ENCODE data around the gene EEF1E1. TPM values are rescaled to one million over a fixed set of nuclear protein-coding genes. Genes with fewer than 3 reads are reported as not detected.

Gene EEF1E1
- total and polyA plus RNA-seq, 5 donors, result 12.9 to 26.3 (median 13.9) TPM

- no peak overlapping the region for H3K4me3 ChIP-seq (ENCODE audit: low read length)
- intact Hi-C loops (cut with DNase I), result no loop called here
- no peaks in the 10 kb centered on the region for H3K4me1 ChIP-seq (ENCODE audit: control insufficient read depth, insufficient read depth, low read length)
- ATAC-seq (no peak), DNase-seq (no peak)
- WGBS, result 88% methylated on average over 4 of the region's 4 CpGs
- H3K27me3 ChIP-seq (ENCODE audit: control insufficient read depth, insufficient read depth), result no peaks in the 10 kb centered on the region
- no peaks in the 10 kb centered on the region for H3K9me3 ChIP-seq (ENCODE audit: control insufficient read depth, low read length)
- no peak overlapping the region for H3K27ac ChIP-seq (ENCODE audit: low read length)
Measured at GRCh38 chr6:8075185-8075584, 27.2 kb downstream of the EEF1E1 start.

DNA sequence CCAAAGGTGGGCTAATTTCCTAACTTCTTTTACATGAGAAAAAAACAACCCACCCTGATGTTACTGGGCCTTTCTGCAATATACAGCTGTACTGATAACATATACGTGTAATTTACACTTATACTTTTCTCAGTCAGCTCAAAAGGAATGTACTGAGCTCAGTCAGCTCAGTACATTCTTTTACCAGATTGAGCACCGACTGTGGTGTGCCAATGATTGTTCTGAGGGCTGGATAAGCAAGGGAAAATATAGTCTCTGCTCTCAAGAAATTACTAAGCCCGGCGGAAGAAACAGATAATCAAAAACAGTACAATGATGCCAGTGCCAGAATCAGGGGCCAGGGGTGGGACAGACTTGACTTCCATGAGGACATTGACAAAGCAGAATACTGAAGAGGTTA, 28.1 kb downstream of the EEF1E1 start:
- no peaks in the 10 kb centered on the region for H3K9me3 ChIP-seq (ENCODE audit: control insufficient read depth, low read length)
- intact Hi-C loops (cut with DNase I), result no loop called here
- DNase-seq (peak in 1 of 3 donors; percentile 29), ATAC-seq (peak; percentile 63 to 78)
- no peaks in the 10 kb centered on the region for H3K4me1 ChIP-seq (ENCODE audit: control insufficient read depth, insufficient read depth, low read length)
- no peak overlapping the region for H3K27ac ChIP-seq (ENCODE audit: low read length)
- WGBS, result 28% methylated on average over 4 of the region's 4 CpGs
- H3K4me3 ChIP-seq (ENCODE audit: low read length), result no peak overlapping the region
- H3K27me3 ChIP-seq (ENCODE audit: control insufficient read depth, insufficient read depth), result no peaks in the 10 kb centered on the region

DNA sequence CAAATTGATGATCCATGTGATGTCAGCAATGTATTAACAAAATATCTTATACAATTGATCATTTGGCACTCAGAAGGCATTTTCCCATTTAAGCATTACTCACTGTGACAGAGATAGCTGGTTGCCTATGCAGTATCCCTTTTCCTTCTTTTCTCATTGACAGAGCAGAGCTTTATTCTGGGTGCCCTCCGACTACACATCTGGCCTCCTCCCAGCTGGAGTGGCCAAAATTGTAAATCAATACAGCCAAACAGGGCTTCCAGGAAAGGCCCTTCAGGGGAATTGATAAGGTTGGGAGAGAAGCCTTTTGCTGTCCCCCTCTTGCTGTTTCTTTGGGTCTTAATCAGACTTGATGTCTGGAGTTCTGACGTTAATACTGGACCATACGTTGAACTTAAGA, 28.6 kb downstream of the EEF1E1 start:
- Histone ChIP-seq H3K9me3 (ENCODE audit: control insufficient read depth, low read length) (no peaks in the 10 kb centered on the region), H3K27ac (ENCODE audit: low read length) (no peak overlapping the region), H3K4me3 (ENCODE audit: low read length) (no peak overlapping the region), H3K27me3 (ENCODE audit: control insufficient read depth, insufficient read depth) (no peaks in the 10 kb centered on the region), H3K4me1 (ENCODE audit: control insufficient read depth, insufficient read depth, low read length) (no peaks in the 10 kb centered on the region)
- intact Hi-C loops (cut with DNase I), result no loop called here
- no peak for DNase-seq
- no peak for ATAC-seq
- 37% methylated on average over 3 of the region's 3 CpGs for WGBS

DNA sequence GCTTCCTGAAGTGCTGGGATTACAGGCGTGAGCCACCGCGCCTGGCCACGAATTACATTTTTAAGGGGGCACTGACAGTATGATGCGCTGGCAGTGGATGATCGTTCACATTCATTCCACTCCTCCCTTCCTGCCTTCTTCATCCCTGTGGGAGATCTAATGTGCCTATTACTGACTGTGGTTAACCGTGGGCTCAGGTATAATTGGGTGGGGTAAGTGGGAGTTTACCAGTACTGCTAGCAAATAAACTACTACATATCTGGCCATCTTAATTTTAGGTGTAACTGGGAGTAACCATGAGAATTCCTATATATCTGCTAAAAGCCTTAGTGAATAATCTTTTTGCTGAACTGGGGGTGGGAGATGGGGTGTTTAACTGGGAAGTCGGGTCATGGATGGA, 31.6 kb downstream of the EEF1E1 start:
- intact Hi-C loops (cut with DNase I), result no loop called here
- H3K4me3 ChIP-seq (ENCODE audit: low read length), result no peak overlapping the region
- DNase-seq (no peak), ATAC-seq (no peak)
- H3K9me3 ChIP-seq (ENCODE audit: control insufficient read depth, low read length), result no peaks in the 10 kb centered on the region
- H3K4me1 ChIP-seq (ENCODE audit: control insufficient read depth, insufficient read depth, low read length), result no peaks in the 10 kb centered on the region
- H3K27ac ChIP-seq (ENCODE audit: low read length), result no peak overlapping the region
- WGBS, result 91% methylated on average over 8 of the region's 8 CpGs
- no peaks in the 10 kb centered on the region for H3K27me3 ChIP-seq (ENCODE audit: control insufficient read depth, insufficient read depth)

- 72% methylated on average over 3 of the region's 3 CpGs for WGBS
- Histone ChIP-seq H3K27me3 (ENCODE audit: control insufficient read depth, insufficient read depth) (no peaks in the 10 kb centered on the region), H3K27ac (ENCODE audit: low read length) (no peak overlapping the region), H3K4me3 (ENCODE audit: low read length) (no peak overlapping the region), H3K9me3 (ENCODE audit: control insufficient read depth, low read length) (no peaks in the 10 kb centered on the region), H3K4me1 (ENCODE audit: control insufficient read depth, insufficient read depth, low read length) (peaks cover 2% of the 10 kb centered on the region)
- DNase-seq (no peak), ATAC-seq (no peak)
- intact Hi-C loops (cut with DNase I), result loop anchor here in 1 of 4 donors (10.0 kb wide), 1 partner anchor 345 kb away; the partner anchor contains the start of gene BMP6
Measured at GRCh38 chr6:8069631-8070284, 32.6 kb downstream of the EEF1E1 start.

- intact Hi-C loops (cut with DNase I), result loop anchor here in 1 of 4 donors (10.0 kb wide), 1 partner anchor 344 kb away; the partner anchor contains the start of gene BMP6
- no peaks in the 10 kb centered on the region for H3K27me3 ChIP-seq (ENCODE audit: control insufficient read depth, insufficient read depth)
- WGBS, result 73% methylated on average over 4 of the region's 4 CpGs
- ATAC-seq (no peak), DNase-seq (no peak)
- no peak overlapping the region for H3K4me3 ChIP-seq (ENCODE audit: low read length)
- H3K27ac ChIP-seq (ENCODE audit: low read length), result no peak overlapping the region
- H3K9me3 ChIP-seq (ENCODE audit: control insufficient read depth, low read length), result no peaks in the 10 kb centered on the region
- peaks cover 3% of the 10 kb centered on the region for H3K4me1 ChIP-seq (ENCODE audit: control insufficient read depth, insufficient read depth, low read length)
Measured at GRCh38 chr6:8069151-8069550, 33.2 kb downstream of the EEF1E1 start.

- Histone ChIP-seq H3K9me3 (ENCODE audit: control insufficient read depth, low read length) (no peaks in the 10 kb centered on the region), H3K4me1 (ENCODE audit: control insufficient read depth, insufficient read depth, low read length) (peaks cover 3% of the 10 kb centered on the region), H3K27me3 (ENCODE audit: control insufficient read depth, insufficient read depth) (no peaks in the 10 kb centered on the region), H3K4me3 (ENCODE audit: low read length) (no peak overlapping the region), H3K27ac (ENCODE audit: low read length) (no peak overlapping the region)
- intact Hi-C loops (cut with DNase I), result loop anchor here in 1 of 4 donors (10.0 kb wide), 1 partner anchor 341 kb away; the partner anchor contains the start of gene BMP6
- 93% methylated on average over 4 of the region's 4 CpGs for WGBS
- no peak for ATAC-seq
- DNase-seq, result no peak
Measured at GRCh38 chr6:8066108-8066507, 36.2 kb downstream of the EEF1E1 start.

DNA sequence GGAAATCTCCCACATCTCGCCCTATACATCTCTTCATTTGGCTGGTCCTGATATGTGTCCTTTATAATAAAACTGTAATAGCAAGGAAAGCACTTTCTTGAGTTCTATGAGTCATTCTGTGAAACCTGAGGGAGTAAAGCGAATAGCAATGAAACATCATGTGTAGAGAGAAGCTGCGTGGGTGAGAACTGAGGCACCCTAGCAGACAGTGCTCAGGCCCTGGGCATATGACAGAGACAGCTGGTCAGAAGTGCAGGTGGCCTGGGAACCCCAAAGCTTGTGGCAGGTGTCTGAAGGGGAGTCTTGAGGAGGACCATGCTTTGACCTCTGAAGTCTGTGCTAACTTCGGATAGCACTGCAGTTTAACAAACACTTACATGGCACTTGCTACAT, 36.8 kb downstream of the EEF1E1 start:
- no peaks in the 10 kb centered on the region for H3K9me3 ChIP-seq (ENCODE audit: control insufficient read depth, low read length)
- intact Hi-C loops (cut with DNase I), result loop anchor here in 1 of 4 donors (10.0 kb wide), 1 partner anchor 341 kb away; the partner anchor contains the start of gene BMP6
- no peak for DNase-seq
- H3K27ac ChIP-seq (ENCODE audit: low read length), result no peak overlapping the region
- no peak for ATAC-seq
- H3K4me3 ChIP-seq (ENCODE audit: low read length), result no peak overlapping the region
- no peaks in the 10 kb centered on the region for H3K27me3 ChIP-seq (ENCODE audit: control insufficient read depth, insufficient read depth)
- H3K4me1 ChIP-seq (ENCODE audit: control insufficient read depth, insufficient read depth, low read length), result peaks cover 3% of the 10 kb centered on the region
- 93% methylated on average over 4 of the region's 4 CpGs for WGBS

- ATAC-seq (no peak), DNase-seq (peak in 1 of 3 donors; percentile 37)
- H3K9me3 ChIP-seq (ENCODE audit: control insufficient read depth, low read length), result no peaks in the 10 kb centered on the region
- intact Hi-C loops (cut with DNase I), result loop anchor here in 2 of 4 donors (5.0 to 10.0 kb wide), 2 partner anchors 340 to 343 kb away; partner anchors contain the start of gene BMP6 (in 1 of the 2)
- WGBS, result 86% methylated on average over 7 of the region's 7 CpGs
- H3K4me3 ChIP-seq (ENCODE audit: low read length), result peak overlapping the region; percentile 67
- H3K27ac ChIP-seq (ENCODE audit: low read length), result peak overlapping the region; percentile 48
- peaks cover 3% of the 10 kb centered on the region for H3K4me1 ChIP-seq (ENCODE audit: control insufficient read depth, insufficient read depth, low read length)
- H3K27me3 ChIP-seq (ENCODE audit: control insufficient read depth, insufficient read depth), result no peaks in the 10 kb centered on the region
Measured at GRCh38 chr6:8064638-8065518, 37.5 kb downstream of the EEF1E1 start.

GRCh38 chr6:8063761-8064637, 38.3 kb downstream of the EEF1E1 start, which contains the start of gene BLOC1S5:
BLOC1S5 (minus strand) TSS chr6:8064389; CDS start chr6:8064376, 13 bp downstream.
- peaks cover 3% of the 10 kb centered on the region for H3K4me1 ChIP-seq (ENCODE audit: control insufficient read depth, insufficient read depth, low read length)
- intact Hi-C loops (cut with DNase I), result loop anchor here in 2 of 4 donors (5.0 to 10.0 kb wide), 2 partner anchors 339 to 342 kb away; partner anchors contain the start of gene BMP6 (in 1 of the 2)
- H3K4me3 ChIP-seq (ENCODE audit: low read length), result peak within 1 kb of the TSS; percentile 67
- DNase-seq, result peak; percentile 96 to 99 (median 98)
- H3K27me3 ChIP-seq (ENCODE audit: control insufficient read depth, insufficient read depth), result no peaks in the 10 kb centered on the region
- peak; percentile 99 for ATAC-seq
- WGBS, result under 1% methylated on average over 64 of the region's 64 CpGs
- H3K27ac ChIP-seq (ENCODE audit: low read length), result peak within 1 kb of the TSS; percentile 48
- no peaks in the 10 kb centered on the region for H3K9me3 ChIP-seq (ENCODE audit: control insufficient read depth, low read length)

Data from right cardiac atrium (tissue), 5 donors.